NCI-H1930 (cell line): ENCODE measurements around the gene MDFI.
"Not testable (repeated sequence)": the region's sequence is repeated elsewhere in the genome, so short reads cannot be mapped to it uniquely, and the experiment has no call there.

Source experiments
- DNase-seq, 2 experiments: peaks; one replicate each; lab custom pipeline; 2025; lab: John Stamatoyannopoulos, UW

The MDFI gene

DNA sequence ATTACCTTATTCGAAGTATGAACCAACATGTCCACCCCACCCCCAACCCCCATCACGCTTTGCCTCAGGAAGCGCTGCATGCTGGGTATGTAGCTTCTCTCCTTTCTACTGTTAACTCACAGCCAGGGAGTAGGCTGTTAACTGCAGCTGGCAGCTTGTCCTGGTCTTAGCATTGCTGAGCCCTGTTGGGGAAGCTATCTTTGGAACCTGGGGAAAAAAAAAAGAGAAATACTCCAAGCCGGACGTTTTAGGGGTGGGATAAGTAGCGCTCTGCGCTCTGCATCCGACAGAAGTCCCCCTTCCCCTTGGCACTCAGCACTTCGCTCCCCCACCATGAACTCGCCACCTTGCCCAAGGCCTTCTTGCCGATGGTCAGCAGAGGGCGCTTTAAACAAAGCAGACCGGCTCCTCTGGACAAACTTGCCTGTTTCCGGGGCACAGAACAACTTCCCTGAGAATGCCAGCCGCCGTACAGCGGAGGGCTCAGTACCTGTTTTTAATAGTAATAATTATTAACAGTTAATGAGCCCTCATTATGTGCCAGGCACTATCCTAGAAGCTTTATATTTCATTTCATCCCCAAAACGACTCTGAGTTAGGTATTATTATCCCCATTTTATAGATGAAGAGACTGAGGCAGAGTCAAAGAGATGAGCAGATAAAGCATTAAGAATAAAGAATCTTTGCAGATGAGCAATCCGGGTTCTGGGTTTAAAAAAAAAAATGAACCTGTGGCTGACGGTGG is 35.2 kb upstream of the MDFI start:
- peak; percentile 50 to 75 for DNase-seq

DNA sequence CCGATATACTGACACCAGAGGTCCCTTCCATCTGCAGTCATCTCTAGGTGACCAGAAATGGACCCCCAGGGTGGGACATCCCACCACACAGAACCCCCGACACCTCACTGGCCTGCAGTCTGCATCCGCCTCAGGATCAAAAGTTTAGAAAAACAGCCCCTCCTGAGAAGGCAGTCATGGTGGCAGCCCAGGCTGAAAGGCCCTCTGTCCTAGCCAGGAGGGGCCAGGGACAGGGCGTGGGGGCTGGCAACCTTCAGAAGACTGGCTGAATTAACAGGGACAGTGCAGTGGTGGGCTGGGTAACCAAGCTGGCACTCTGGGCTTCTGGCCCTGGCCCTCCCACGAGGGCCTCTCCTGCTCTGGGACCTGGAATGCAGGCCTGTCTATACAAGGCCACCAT is 34.3 kb upstream of the MDFI start:
- DNase-seq = no peak

DNA sequence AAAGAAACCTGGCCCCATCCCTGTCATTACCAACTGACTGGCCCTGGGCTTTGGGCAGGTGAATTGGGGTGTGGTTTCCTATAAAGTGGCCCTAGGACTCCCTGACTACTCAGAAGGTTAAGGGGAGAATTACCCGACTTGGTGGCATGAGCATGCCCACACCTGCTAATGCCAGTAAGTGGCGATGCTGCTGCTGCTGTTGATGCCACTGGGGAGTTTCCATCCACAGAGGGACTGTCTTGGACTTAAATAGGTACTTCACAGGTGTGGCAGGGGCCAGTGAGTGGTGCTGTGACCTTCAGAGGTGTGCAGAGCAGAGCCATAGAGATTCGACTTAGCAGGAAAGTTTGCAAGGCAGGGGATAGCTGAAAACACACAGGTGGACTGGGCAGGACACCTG is 32.6 kb upstream of the MDFI start:
- DNase-seq = no peak

DNA sequence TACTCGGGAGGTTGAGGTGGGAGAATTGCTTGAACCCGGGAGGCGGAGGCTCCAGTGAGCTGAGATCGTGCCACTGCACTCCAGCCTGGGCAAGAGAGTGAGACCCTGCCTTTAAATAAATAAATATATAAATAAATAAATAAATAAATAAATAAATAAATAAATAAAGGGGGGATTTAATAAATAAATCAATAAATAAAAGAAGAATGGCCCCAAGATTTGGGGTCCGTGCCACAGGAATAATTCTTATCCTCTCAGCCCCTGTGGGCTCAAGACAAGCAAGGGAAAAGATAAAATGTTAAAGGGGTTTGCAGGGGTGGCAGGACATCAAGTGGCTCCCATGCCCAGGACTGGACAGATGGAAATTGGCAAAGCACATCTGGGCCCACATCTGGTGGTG is 31.2 kb upstream of the MDFI start:
- DNase-seq = no peak

DNA sequence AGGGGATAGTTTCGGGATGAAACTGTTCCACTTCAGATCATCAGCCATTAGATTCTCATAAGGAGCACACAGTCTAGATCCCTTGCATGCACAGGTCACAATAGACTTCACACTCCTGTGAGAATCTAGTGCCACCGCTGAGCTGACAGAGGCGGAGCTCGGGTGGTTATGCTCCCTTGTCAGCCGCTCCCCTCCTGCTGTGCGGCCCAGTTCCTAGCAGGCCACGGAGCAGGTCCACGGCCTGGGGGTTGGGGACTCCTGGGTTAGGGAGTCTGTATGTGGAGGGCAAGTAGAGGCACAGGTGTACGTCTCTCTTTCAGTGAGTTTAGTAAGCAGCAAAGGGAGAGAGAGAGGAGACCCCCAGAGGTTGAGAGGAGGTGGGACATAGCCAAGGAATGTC is 30.5 kb upstream of the MDFI start:
- DNase-seq = no peak

DNA sequence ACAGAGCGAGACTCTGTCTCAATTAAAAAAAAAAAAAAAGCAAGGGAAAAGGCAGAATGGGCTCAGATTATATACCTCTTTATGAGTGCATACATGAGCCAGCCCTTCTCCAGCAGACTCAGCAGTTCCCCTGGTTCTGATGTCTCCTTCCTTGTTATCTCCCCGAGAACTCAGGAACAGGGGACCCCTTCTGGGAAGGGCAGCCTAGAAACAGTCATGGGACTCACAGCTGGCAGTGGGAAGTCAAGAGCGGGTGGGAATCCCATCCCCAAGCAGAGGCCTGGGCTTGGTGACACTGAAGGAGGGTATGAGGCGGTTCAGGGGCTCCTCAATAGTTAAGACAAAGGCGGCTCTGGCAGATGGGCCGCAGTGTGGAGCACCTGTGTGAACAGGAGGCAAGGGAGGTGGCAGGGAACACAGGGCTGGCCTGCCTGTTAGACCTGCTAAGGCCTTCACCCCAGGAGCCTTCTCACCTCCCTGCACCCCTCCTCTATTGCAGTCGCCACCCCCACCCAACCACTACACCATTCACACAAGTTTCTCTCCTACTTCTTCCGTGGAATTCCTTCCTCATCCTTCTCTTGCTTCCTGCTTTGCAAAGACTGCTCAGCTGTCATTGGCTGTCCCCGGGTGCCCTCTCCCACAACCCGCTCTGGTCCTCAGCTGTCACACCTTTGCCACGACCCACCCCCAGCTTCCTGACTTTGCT is 29.7 kb upstream of the MDFI start:
- DNase-seq = no peak

DNA sequence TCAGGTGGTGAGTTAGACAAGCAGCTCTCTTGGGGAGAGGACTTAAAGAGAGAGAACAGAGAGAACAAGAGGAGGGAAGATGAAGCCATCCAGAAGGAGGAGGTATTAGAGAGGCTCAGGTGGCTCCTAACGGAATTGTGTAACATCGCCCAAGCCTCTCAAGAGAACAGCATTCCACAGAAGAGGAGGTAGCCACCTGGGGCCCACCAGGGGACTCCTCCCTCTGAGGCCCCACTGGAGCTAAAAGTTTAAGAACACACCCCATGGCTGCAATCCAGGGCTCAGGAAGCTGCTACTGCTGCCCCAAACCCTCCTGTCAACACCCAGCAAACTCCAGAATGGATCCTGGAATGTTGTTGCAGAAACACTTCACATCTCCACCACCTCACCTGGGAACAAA is 23.6 kb upstream of the MDFI start:
- no peak for DNase-seq

DNA sequence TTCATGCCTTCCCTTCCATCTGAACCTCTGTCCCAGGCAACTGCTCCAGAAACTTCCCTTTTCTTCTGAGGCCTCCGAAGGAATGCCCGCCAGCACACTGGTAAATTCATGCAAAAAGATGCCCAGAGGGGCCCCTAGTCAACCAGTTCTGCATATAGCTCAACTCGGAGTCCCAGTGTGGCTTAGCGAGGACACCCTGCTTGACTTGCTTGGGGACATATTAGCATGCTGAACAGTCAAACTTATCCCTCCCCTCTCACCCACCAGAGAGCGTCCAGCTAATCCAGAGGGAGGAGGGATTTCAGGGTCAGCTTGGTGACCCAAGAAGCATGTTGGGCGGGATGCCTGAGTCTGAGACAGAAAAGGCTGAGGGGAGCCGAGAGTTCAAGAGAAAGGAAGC is 23.0 kb upstream of the MDFI start:
- no peak for DNase-seq

DNA sequence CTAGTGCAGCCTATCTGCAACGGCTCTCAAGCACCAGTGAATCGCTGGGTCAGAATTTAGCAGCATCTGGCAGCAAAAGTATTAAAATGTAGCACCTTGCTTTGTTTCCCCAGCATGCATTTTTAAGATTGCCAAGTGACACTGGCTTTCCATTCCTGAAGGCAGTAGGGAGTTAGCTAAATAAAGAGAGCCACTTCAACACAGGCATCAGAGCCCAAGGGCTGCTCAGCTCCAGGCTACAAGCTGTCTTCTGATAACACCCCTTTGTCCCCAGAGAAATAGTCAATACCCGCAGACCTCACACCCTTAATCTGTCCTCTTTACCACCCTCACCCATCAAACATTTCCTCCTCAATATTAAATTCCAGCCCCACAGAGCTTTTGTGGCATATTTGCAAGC is 19.7 kb upstream of the MDFI start:
- DNase-seq = no peak

DNA sequence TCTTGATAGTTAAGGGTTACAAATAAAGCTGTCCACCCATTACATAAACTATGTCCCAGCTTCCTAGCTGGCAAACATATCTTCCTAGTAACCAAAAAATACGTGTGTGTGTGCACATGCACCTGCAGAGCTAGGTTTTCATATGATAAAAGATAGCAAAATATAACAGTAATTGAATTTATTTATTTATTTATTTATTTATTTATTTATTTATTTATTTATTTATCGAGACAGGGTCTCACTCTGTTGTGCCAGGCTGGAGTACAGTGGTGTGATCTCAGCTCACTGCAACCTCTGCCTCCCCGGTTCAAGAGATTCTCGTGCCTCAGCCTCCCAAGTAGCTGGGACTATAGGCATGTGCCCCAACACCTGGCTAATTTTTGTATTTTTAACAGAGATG is 19.1 kb upstream of the MDFI start:
- not testable (repeated sequence) for DNase-seq

DNA sequence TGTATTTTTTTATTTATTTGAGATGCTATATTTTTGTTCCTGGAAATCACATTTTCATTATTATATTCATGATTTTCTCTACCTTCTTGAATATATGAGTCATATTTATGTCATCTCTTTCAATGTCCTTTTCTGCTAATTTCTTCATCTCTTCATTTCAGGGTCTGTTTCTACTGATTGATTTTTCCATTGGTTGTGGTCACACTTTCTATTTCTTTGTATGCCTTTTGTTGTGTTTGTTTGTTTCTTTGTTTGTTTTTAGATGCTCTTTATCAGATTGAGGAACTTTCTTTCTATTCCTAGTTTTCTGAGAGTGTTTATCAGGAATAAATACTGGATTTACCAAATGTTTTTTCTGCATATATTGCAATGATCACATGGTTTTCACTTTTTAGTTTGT is 16.9 kb upstream of the MDFI start:
- DNase-seq = no peak

DNA sequence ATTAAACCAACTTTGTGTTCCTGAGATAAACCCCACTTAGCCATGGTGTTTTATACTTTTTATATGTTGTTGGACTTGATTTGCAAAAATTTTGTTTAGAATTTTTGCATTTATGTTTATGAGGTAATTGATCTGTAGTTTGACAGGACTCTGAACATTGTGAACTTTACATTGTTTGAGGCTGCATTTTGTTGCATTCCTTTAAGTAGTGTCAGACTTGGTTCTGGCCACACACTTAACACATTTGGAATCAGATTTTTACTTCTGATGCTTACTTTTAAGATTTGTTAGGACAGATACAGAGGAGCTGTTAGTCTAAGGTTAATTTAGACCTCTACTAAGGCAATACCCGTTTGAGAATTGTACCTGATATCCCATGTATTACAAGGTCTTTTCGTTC is 16.5 kb upstream of the MDFI start:
- DNase-seq = no peak

DNA sequence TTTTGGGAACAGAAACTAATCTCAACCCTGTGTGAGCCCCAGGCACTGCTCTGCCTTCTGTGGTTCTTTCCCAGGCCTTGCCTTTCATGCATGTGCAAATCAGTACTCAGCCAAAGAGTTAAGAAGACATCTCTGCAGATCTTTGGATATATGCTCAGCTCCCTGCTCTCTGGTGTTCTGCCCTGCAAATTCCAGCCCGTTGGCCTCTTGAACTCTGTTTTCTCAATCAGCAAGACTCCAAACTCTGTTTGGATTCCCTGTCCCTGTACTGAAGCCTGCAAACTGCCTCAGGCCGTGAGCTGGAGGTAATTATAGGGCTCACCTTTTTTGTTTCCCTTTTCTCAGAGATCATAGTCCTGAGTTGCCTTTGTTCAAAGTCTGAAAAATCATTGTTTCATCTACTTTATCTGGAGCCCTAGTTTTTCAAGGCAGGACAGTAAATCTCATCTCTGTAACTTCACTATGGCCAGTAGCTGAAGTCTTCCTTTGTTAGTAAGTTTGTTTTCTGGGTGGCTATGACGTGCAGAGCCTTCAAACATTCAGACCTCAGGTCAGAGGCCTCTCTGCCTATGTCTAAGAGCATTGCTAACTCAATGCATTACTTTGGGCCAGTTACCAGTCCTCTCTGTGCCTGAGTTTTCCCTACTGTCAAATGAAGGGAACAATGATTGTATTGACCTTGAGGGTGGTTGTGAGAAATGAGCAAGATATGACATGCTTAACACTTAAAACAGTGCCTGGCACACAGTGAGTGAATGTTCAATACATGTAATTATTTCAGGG is 15.9 kb upstream of the MDFI start:
- DNase-seq = no peak

DNA sequence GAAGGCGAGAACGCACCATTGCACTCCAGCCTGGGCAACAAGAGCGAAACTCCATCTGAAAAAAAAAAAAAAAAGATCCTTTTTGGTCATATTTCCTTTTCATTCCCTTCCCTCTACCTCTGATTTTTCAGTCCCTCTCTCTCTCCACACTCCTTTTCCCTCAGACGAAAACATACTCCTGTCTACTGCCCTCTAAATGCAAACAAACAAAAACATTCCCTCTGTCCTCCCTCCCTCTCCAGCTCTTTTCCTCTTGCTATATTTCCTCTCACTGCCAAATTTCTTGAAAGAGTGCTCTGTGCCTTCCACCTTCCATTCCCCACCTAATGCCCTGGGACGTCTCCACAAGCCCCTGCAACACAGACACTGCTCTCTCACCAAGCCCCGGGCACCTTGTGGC is 14.9 kb upstream of the MDFI start:
- no peak for DNase-seq

DNA sequence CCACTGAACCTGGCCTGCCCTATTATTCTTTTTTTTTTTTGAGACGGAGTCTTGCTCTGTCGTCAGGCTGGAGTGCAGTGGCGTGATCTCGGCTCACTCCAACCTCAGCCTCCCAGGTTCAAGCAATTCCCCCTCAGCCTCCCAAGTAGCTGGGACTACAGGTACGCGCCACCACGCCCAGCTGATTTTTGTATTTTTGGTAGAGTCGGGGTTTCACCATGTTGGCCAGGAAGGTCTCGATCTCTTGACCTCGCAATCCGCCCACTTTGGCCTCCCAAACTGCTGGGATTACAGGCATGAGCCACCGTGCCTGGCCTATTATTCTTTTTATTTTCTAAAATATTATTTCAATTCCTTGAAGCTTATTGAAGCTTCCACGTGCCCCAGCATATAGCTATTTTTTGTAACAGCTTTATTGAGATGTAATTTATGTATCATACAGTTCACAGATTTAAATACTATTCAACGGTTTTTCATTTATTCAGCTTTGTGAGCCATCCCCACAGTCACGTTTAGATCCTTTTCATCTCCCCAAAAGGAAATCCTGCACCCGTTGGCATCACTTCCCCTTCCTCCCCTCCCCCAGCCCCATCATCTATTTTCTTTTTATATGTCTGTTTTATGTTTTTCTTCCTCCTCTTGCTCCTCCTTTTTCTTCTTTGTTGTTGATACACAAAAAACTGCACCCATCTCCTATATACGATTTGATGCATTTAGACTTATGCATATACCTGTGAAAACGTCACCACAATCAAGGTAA is 13.5 kb upstream of the MDFI start:
- DNase-seq = no peak

DNA sequence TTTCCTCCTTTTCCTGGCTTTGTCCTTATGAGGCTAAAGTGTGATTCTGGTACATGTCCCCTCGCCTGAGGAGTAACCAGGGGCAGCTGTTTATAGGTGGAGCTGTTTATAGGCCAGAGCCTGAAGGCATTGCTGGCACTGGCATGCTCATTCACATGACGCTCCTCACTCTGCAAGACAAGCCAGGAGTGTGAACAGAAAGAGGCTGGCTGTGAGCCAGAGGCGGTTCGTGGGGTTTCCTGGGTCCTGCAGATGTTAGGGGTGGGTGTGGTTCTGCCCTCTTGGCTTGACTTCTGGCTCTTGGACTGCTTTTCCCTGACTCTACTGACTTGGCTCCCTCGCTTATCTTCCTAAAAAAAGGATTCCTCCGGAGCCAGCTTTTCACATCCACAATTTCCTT is 12.8 kb upstream of the MDFI start:
- no peak for DNase-seq

DNA sequence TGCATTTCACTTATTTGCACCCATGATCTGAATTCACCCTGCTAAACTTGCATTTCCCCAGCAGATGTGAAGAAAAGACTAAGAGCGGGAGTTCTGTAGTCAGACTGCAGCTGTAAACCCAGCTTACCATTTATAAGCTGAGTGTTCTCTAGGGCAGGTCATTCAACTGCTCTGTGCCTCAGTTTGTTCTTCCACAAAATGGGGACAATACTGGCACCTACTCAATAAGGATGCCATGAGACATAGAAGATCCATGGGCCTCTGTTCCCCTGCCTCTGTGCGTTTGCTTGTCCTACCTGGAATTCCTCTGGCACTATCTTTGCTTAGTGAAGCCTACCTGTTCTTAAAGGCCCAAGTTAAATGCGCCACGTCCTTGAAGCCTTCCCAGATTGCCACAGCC is 12.2 kb upstream of the MDFI start:
- DNase-seq = no peak

DNA sequence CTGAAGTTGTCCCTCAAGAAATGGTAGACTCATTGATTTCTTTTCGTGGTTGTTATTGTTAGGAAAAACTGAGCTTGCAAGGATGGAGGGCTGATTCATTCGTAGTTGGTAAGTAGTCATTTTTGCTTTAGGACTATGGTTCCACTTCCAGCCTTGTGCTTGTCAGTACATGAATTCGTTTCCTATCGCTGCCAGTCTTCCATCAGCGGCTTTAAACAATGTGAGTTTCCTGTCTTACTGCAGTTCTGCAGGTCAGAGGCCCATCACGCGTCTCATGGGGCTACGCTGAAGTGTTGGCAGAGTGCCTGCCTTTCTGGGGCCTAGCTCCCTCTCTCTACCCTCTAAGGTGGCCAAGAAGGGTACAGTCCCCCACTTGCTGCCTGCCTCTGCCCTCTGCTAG is 11.4 kb upstream of the MDFI start:
- no peak for DNase-seq

DNA sequence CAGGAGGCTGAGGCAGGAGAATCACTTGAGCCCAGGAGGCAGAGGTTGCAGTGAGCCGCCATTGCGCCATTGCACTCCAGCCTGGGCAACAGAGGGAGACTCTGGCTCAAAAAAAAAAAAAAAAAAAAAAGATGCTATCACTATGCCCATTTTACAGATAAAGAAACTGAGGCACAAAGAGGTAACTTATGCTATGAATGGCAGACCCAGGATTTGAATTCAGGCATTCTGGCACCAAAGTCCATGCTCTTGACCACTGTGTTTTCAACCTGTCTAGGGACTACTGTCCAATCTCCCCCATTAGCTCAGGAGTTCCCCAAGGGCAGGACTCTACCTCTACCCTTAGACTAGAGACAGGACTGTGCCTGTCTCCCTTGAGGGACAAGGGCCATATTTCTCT is 9.1 kb upstream of the MDFI start:
- DNase-seq = no peak

DNA sequence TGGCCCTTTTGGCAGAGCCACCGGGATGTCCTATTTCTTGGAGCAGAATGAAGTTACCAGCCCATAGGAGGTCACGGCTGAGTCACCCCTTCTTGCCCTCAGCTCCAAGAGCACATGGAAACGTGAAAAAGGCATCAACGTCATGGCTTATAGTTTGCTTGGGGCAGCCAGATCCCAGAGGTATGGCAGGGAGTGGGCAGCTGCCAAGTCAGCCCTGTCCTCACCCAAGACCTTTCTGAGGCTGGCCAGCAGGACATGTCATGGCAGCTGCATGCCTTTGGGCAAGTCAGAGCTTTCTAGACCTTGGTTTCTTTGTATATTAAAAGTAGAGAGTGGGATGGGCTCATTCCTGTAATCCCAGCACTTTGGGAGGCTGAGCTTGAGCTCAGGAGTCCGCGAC is 8.2 kb upstream of the MDFI start:
- no peak for DNase-seq

DNA sequence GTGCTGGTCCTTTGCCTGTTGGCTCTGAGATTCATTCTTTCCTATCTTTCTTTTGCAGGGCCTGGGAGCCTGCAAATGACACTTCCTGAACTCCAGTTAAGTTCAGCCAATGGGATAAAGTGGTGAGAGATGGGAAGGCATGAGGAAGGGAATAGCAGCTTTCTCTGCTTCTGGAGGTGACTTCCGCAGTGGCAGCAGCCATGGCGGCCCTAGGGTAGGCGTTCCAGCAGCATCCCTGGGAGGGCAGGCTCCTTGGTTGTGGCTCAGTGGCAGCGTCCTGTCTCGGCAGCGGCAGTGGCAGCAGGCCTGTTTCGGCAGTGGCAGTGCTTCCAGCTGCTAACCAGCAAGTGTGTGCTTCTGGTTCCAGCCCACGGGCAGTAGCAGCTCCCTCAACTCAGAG is 7.3 kb upstream of the MDFI start:
- DNase-seq = no peak

DNA sequence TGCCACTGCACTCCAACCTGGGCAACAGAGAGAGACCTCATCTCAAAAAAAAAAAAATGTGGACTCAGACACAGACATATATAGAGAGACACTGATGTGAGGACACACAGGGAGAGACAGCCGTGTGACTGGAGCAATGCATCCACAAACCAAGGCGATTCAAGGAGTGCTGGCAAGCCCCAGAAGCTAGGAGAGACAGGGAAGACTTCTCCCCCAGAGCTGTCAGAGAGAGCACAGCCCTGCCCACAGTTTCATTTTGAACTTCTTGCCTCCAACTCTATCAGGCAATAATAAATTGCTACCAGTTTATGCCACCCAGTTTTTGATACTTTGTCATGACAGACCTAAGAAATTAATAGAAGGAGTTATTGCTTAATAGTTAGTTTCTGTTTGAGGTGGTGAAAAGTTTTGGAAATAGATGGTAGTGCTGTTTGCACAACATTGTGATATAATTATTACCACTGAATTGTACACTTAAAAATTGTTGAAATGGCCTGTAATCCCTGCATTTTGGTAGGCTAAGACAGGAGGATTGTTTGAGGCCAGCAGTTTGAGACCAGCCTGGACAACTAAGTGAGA is 5.1 kb upstream of the MDFI start:
- no peak for DNase-seq
